ENCODE measurements around the gene NIPAL4.

DNA sequence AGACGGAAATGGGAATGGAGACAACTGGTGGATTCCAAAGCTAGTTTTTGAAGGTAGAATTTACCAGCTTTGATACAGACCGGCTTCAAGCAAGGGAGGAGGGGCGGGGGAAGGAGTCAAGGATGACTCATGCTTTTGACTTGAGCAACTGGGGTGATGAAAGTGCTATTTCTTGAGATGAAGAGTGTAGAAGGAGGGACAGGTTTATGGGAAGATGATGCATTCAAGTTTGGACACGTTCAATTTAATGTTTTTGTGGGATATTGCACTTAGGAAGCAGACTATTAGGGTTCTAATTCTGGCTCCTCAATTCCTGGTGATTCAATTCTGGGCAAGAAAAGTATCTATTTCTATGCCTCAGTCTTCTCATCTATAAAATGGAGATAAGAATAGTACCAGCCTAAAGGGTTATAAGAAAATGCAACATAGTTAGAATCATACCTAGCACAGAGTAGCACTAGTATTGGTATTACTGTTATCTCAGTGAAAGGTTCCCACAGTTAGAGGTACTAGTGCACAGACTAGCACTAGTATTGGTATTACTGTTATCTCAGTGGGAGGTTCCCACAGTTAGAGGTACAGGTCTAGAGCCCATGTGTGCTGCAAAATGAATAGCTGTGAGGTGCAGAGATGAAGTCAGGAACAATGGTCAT, 4.6 kb downstream of the NIPAL4 start:
- TF ChIP-seq CTCF (conservative IDR thresholded peaks at IDR 0.05 in 1 of 2, IDR thresholded peaks at IDR 0.05 in 1 of 2; ENCODE audit: extremely low read depth in 1 of 2, insufficient read depth in 1 of 2, low read depth in 1 of 2, low read length in 2 of 2) (no peak), EZH2 (IDR thresholded peaks at IDR 0.05; ENCODE audit: borderline replicate concordance, low read length) (no peak)

Data from mammary epithelial cell (primary cell).